Chondrocyte (in vitro differentiated cells): Measurements from ENCODE around the gene MRPL38. TPM values are rescaled to one million over a fixed set of nuclear protein-coding genes. Genes with fewer than 3 reads are reported as not detected.

Experiments
- DNase-seq: peaks from one replicate; pipeline ENCODE4 v3.0.0; 2021; ENCODE audit warnings: mixed read lengths, low spot score
- H3K27ac Mint-ChIP-seq: one replicate; pipeline ENCODE4 v1.8.0; 2021; ENCODE audit warnings: mild to moderate bottlenecking, moderate library complexity, mixed read lengths; ENCODE audit not compliant: unreplicated experiment
- H3K27me3 Mint-ChIP-seq: 2 replicates; pipeline ENCODE4 v1.8.0; 2021; ENCODE audit warnings: low read depth, mixed read lengths
- H3K36me3 Mint-ChIP-seq: 2 replicates; pipeline ENCODE4 v1.8.0; 2021; ENCODE audit warnings: low read depth, mixed read lengths
- H3K4me1 Mint-ChIP-seq: 2 replicates; pipeline ENCODE4 v1.8.0; 2021; ENCODE audit warnings: low read depth, mild to moderate bottlenecking, mixed read lengths
- H3K4me3 Mint-ChIP-seq: one replicate; pipeline ENCODE4 v1.8.0; 2021; ENCODE audit warnings: mild to moderate bottlenecking, moderate library complexity, mixed read lengths; ENCODE audit not compliant: unreplicated experiment
- H3K9me3 Mint-ChIP-seq: 2 replicates; pipeline ENCODE4 v1.8.0; 2021; ENCODE audit warnings: low read depth, mixed read lengths
- CTCF ChIP-seq: fragments of 200-600 bp; sonication (generic); IDR thresholded peaks from 2 replicates; pipeline ENCODE4 v1.5.0; 2021; ENCODE audit warnings: antibody characterized with exemption, mild to moderate bottlenecking, moderate library complexity
- total RNA-seq: library from RNA; stranded (reverse); gene quantifications from 3 replicates; pipeline ENCODE4 v1.2.1, GENCODE V29; 2021

Gene MRPL38
- total RNA-seq, 1 donor from 2014 or later, result 47.4 TPM

GRCh38 chr17:75919611-75920010 is 14.9 kb upstream of the MRPL38 start:
- DNase-seq, result no peak
- Mint-ChIP-seq H3K27me3 (no peaks in the 10 kb centered on the region), H3K27ac (no peak overlapping the region), H3K9me3 (no peaks in the 10 kb centered on the region), H3K4me1 (no peaks in the 10 kb centered on the region), H3K4me3 (no peak overlapping the region), H3K36me3 (peaks cover 9% of the 10 kb centered on the region)
- TF ChIP-seq CTCF, result no peak

GRCh38 chr17:75917917-75918445 is 13.3 kb upstream of the MRPL38 start:
- H3K4me3 Mint-ChIP-seq, result no peak overlapping the region
- H3K27me3 Mint-ChIP-seq, result no peaks in the 10 kb centered on the region
- no peak overlapping the region for H3K27ac Mint-ChIP-seq
- no peak for DNase-seq
- no peak for TF ChIP-seq CTCF
- H3K36me3 Mint-ChIP-seq, result peaks cover 12% of the 10 kb centered on the region
- H3K9me3 Mint-ChIP-seq, result no peaks in the 10 kb centered on the region
- H3K4me1 Mint-ChIP-seq, result no peaks in the 10 kb centered on the region

- no peak for DNase-seq
- Mint-ChIP-seq H3K27ac (no peak overlapping the region), H3K4me3 (no peak overlapping the region), H3K4me1 (no peaks in the 10 kb centered on the region), H3K27me3 (no peaks in the 10 kb centered on the region), H3K36me3 (peaks cover 12% of the 10 kb centered on the region), H3K9me3 (no peaks in the 10 kb centered on the region)
- TF ChIP-seq CTCF, result no peak
Observed at GRCh38 chr17:75917141-75917916, 12.6 kb upstream of the MRPL38 start.

GRCh38 chr17:75915268-75915667 is 10.6 kb upstream of the MRPL38 start:
- H3K36me3 Mint-ChIP-seq, result peaks cover 16% of the 10 kb centered on the region

More at GRCh38 chr17:75915268-75915667, 10.6 kb upstream of the MRPL38 start:
- Mint-ChIP-seq H3K4me1 (no peaks in the 10 kb centered on the region), H3K4me3 (no peak overlapping the region), H3K27me3 (no peaks in the 10 kb centered on the region), H3K27ac (no peak overlapping the region), H3K9me3 (no peaks in the 10 kb centered on the region)
- DNase-seq, result no peak
- TF ChIP-seq CTCF, result no peak
